Liver (tissue), 9 donors: ENCODE results near the gene BCL3. TPM values are rescaled to one million over a fixed set of nuclear protein-coding genes. Genes with fewer than 3 reads are reported as not detected.

ENCODE experiments used
- DNase-seq: peaks from one replicate; pipeline ENCODE4 v3.0.0-alpha.2; 2017; ENCODE audit warnings: low spot score
- H3K27ac ChIP-seq, 2 donors: one replicate each; pipeline ENCODE4 v1.7.0; 2013; ENCODE audit warnings: inconsistent platforms in 2 of 2, low read length in 2 of 2, control low read depth in 1 of 2, low read depth in 1 of 2, mild to moderate bottlenecking in 1 of 2
- H3K27me3 ChIP-seq, 4 donors: one replicate each; pipeline versions ENCODE4 v1.6.1 to v1.7.0; 2013; ENCODE audit warnings: low read length in 3 of 4, inconsistent platforms in 1 of 4, mild to moderate bottlenecking in 1 of 4, moderate library complexity in 1 of 4; ENCODE audit not compliant: control insufficient read depth in 4 of 4, insufficient read depth in 4 of 4
- H3K36me3 ChIP-seq, 4 donors: one replicate each; pipeline versions ENCODE4 v1.6.1 to v1.7.0; 2013; ENCODE audit warnings: low read length in 3 of 4, mild to moderate bottlenecking in 3 of 4, low read depth in 1 of 4, moderate library complexity in 1 of 4; ENCODE audit not compliant: control insufficient read depth in 4 of 4, insufficient read depth in 3 of 4
- H3K4me1 ChIP-seq, 4 donors: one replicate each; pipeline versions ENCODE4 v1.6.1 to v1.7.0; 2013; ENCODE audit warnings: low read length in 3 of 4, mild to moderate bottlenecking in 3 of 4, moderate library complexity in 1 of 4; ENCODE audit not compliant: control insufficient read depth in 4 of 4, insufficient read depth in 4 of 4
- H3K4me3 ChIP-seq, 3 donors: one replicate each; pipeline versions ENCODE4 v1.6.1 to v1.7.0; 2013; ENCODE audit warnings: low read length in 3 of 3, control low read depth in 1 of 3, low read depth in 1 of 3, mild to moderate bottlenecking in 1 of 3
- H3K9ac ChIP-seq, 2 donors: one replicate each; pipeline ENCODE4 v1.7.0; 2013; ENCODE audit warnings: low read length in 2 of 2, mild to moderate bottlenecking in 2 of 2, moderate library complexity in 2 of 2, control low read depth in 1 of 2, low read depth in 1 of 2
- H3K9me3 ChIP-seq, 4 donors: one replicate each; pipeline versions ENCODE4 v1.6.1 to v1.7.0; 2013; ENCODE audit warnings: low read length in 3 of 4; ENCODE audit not compliant: control insufficient read depth in 4 of 4
- CTCF ChIP-seq: fragments of 150-350 bp; IDR thresholded peaks from 2 replicates; pipeline ENCODE4 v1.5.1; 2017; ENCODE audit warnings: improper control_type of control experiment, low read depth, low read length; ENCODE audit not compliant: missing input control
- EGR1 ChIP-seq, 2 donors: IDR thresholded peaks; 2 replicates each; pipeline ENCODE4 v1.6.1; 2016 to 2018; ENCODE audit warnings: antibody characterized with exemption in 2 of 2, low read depth in 2 of 2
- FOXA1 ChIP-seq: IDR thresholded peaks from 2 replicates; pipeline ENCODE4 v1.6.1; 2016; ENCODE audit warnings: antibody characterized with exemption
- FOXA2 ChIP-seq: IDR thresholded peaks from 2 replicates; pipeline ENCODE4 v1.6.1; 2016; ENCODE audit warnings: antibody characterized with exemption
- GABPA ChIP-seq, 2 donors: IDR thresholded peaks in 1 of 2; conservative IDR thresholded peaks in 1 of 2; 2 replicates each; pipeline ENCODE4 v1.6.1; 2016; ENCODE audit warnings: antibody characterized with exemption in 2 of 2, mild to moderate bottlenecking in 1 of 2, moderate library complexity in 1 of 2
- HNF4A ChIP-seq, 2 donors: conservative IDR thresholded peaks; 2 replicates each; pipeline ENCODE4 v1.6.1; 2016; ENCODE audit warnings: antibody characterized with exemption in 2 of 2, mild to moderate bottlenecking in 2 of 2
- HNF4G ChIP-seq: IDR thresholded peaks from 2 replicates; pipeline ENCODE4 v1.6.1; 2016; ENCODE audit warnings: antibody characterized with exemption
- JUND ChIP-seq, 2 donors: IDR thresholded peaks; 2 replicates each; pipeline ENCODE4 v1.6.1; 2016; ENCODE audit warnings: antibody characterized with exemption in 2 of 2
- MAX ChIP-seq: IDR thresholded peaks from 2 replicates; pipeline ENCODE4 v1.6.1; 2016; ENCODE audit warnings: antibody characterized with exemption
- NR2F2 ChIP-seq: IDR thresholded peaks from 2 replicates; pipeline ENCODE4 v1.6.1; 2016; ENCODE audit warnings: antibody characterized with exemption
- RAD21 ChIP-seq, 2 donors: IDR thresholded peaks; 2 replicates each; pipeline ENCODE4 v1.6.1; 2016; ENCODE audit warnings: antibody characterized with exemption in 2 of 2, mild to moderate bottlenecking in 2 of 2
- RXRA ChIP-seq, 2 donors: IDR thresholded peaks; 2 replicates each; pipeline ENCODE4 v1.6.1; 2017 to 2018; ENCODE audit warnings: antibody characterized with exemption in 2 of 2, mild to moderate bottlenecking in 1 of 2
- SP1 ChIP-seq: IDR thresholded peaks from 2 replicates; pipeline ENCODE4 v1.6.1; 2018; ENCODE audit warnings: antibody characterized with exemption, mild to moderate bottlenecking
- TAF1 ChIP-seq: conservative IDR thresholded peaks from 2 replicates; pipeline ENCODE4 v1.6.1; 2016; ENCODE audit warnings: antibody characterized with exemption, mild to moderate bottlenecking
- WGBS: extraction: QIAGEN DNeasy Blood & Tissue Kit; methylation state at CpG from one replicate; pipeline ENCODE4 v1.1.7; 2013; 5-methylcytosine and 5-hydroxymethylcytosine counted together
- polyA plus RNA-seq, 2 donors: library from polyadenylated mRNA; stranded (reverse) in 1 of 2; unstranded in 1 of 2; fragments of 200-250 nt in 1 of 2; fragments of >200 nt in 1 of 2; fragmentation: Nextera tagmentation in 1 of 2; extraction: Ambion mirVana in 1 of 2; gene quantifications; one replicate each; pipeline versions ENCODE4 v1.2.1 to v1.2.3, GENCODE V29; 2013 to 2015
- total RNA-seq, 2 donors: library from RNA; depleted of rRNA; stranded (reverse); fragments of >200 nt; gene quantifications; one replicate each; pipeline ENCODE4 v1.2.3, GENCODE V29; 2014
- TF ChIP-seq, protein P1 (sequence below): IDR thresholded peaks from 2 replicates; pipeline ENCODE4 v1.6.1; 2016; ENCODE audit warnings: antibody characterized with exemption
- TF ChIP-seq, protein P2 (sequence below): IDR thresholded peaks from 2 replicates; pipeline ENCODE4 v1.6.1; 2016; ENCODE audit warnings: antibody characterized with exemption
- TF ChIP-seq, protein P3 (sequence below): IDR thresholded peaks from 2 replicates; pipeline ENCODE4 v1.6.1; 2016; ENCODE audit warnings: antibody characterized with exemption, mild to moderate bottlenecking
- donor health status: healthy.
- donor health status: healthy.
- donor health status: healthy.
- donor health status: healthy.
- donor health status: healthy.

Gene BCL3
- total and polyA plus RNA-seq, 4 donors: 4.5 to 63.6 (median 19.7) TPM

GRCh38 chr19:44747739-44748425, 626 bp upstream of the BCL3 start:
- WGBS: under 1% methylated on average over 26 of the region's 26 CpGs
- no peak for DNase-seq
- peak in 1 of 2 donors; percentile 21 for TF ChIP-seq RAD21 (IDR thresholded peaks at IDR 0.05)
- peak in 1 of 2 donors; percentile 1 for TF ChIP-seq EGR1 (IDR thresholded peaks at IDR 0.05; ENCODE audit: low read depth in 2 of 2)
- TF ChIP-seq, protein P1, sequence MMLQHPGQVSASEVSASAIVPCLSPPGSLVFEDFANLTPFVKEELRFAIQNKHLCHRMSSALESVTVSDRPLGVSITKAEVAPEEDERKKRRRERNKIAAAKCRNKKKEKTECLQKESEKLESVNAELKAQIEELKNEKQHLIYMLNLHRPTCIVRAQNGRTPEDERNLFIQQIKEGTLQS: no peak
- TF ChIP-seq TAF1: no peak
- no peak for TF ChIP-seq RXRA (IDR thresholded peaks at IDR 0.05)
- TF ChIP-seq FOXA1: no peak
- no peak for TF ChIP-seq CTCF
- no peak for TF ChIP-seq MAX
- Histone ChIP-seq H3K4me1 (peaks cover 20 to 67% (median 44%) of the 10 kb centered on the region in 4 donors), H3K9me3 (no peaks in the 10 kb centered on the region), H3K9ac (peak overlapping the region; percentile 64 to 94), H3K36me3 (peaks cover 5 to 17% (median 9%) of the 10 kb centered on the region in 4 donors), H3K4me3 (peak overlapping the region; percentile 74 to 93 (median 83)), H3K27ac (peak overlapping the region; percentile 94 to 99), H3K27me3 (no peaks in the 10 kb centered on the region)

DNA sequence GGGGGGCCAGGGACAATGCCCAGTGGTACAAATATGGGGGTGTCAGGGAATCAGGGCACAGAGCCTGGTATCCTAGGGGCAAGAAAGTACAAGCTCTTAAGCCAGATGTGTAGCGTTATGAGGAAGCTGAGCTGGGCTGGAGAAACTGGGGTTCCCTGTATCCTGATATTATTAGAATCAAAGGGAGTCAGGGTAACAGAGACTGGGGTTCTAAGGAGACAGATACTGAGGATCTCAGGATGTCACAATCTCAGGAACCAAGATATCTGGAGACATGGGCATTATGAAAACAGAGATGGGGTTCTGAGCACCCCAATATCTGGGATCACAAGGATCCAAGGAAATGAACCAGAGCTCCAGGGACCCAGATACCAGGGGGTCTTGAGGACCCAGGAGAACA, 784 bp downstream of the BCL3 start:
- Histone ChIP-seq H3K36me3 (peaks cover 6 to 17% (median 9%) of the 10 kb centered on the region in 4 donors), H3K9ac (peak overlapping the region; percentile 98 to 99), H3K4me1 (peaks cover 15 to 62% (median 38%) of the 10 kb centered on the region in 4 donors), H3K27ac (peak overlapping the region; percentile 85 to 94), H3K27me3 (no peaks in the 10 kb centered on the region), H3K9me3 (no peaks in the 10 kb centered on the region), H3K4me3 (peak overlapping the region; percentile 93 to 98 (median 96))
- no peak for TF ChIP-seq EGR1 (IDR thresholded peaks at IDR 0.05; ENCODE audit: low read depth in 2 of 2)
- no peak for TF ChIP-seq TAF1
- no peak for TF ChIP-seq FOXA1
- TF ChIP-seq, protein P1: no peak
- no peak for TF ChIP-seq GABPA (IDR thresholded peaks at IDR 0.05 in 1 of 2, conservative IDR thresholded peaks at IDR 0.05 in 1 of 2)
- no peak for TF ChIP-seq JUND (IDR thresholded peaks at IDR 0.05)
- no peak for TF ChIP-seq HNF4G
- TF ChIP-seq, protein P2, sequence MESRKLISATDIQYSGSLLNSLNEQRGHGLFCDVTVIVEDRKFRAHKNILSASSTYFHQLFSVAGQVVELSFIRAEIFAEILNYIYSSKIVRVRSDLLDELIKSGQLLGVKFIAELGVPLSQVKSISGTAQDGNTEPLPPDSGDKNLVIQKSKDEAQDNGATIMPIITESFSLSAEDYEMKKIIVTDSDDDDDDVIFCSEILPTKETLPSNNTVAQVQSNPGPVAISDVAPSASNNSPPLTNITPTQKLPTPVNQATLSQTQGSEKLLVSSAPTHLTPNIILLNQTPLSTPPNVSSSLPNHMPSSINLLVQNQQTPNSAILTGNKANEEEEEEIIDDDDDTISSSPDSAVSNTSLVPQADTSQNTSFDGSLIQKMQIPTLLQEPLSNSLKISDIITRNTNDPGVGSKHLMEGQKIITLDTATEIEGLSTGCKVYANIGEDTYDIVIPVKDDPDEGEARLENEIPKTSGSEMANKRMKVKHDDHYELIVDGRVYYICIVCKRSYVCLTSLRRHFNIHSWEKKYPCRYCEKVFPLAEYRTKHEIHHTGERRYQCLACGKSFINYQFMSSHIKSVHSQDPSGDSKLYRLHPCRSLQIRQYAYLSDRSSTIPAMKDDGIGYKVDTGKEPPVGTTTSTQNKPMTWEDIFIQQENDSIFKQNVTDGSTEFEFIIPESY: no peak
- no peak for TF ChIP-seq HNF4A (conservative IDR thresholded peaks at IDR 0.05)
- no peak for TF ChIP-seq RAD21 (IDR thresholded peaks at IDR 0.05)
- no peak for TF ChIP-seq SP1
- no peak for TF ChIP-seq MAX
- TF ChIP-seq CTCF: no peak
- no peak for TF ChIP-seq NR2F2
- no peak for TF ChIP-seq RXRA (IDR thresholded peaks at IDR 0.05)
- TF ChIP-seq, protein P3, sequence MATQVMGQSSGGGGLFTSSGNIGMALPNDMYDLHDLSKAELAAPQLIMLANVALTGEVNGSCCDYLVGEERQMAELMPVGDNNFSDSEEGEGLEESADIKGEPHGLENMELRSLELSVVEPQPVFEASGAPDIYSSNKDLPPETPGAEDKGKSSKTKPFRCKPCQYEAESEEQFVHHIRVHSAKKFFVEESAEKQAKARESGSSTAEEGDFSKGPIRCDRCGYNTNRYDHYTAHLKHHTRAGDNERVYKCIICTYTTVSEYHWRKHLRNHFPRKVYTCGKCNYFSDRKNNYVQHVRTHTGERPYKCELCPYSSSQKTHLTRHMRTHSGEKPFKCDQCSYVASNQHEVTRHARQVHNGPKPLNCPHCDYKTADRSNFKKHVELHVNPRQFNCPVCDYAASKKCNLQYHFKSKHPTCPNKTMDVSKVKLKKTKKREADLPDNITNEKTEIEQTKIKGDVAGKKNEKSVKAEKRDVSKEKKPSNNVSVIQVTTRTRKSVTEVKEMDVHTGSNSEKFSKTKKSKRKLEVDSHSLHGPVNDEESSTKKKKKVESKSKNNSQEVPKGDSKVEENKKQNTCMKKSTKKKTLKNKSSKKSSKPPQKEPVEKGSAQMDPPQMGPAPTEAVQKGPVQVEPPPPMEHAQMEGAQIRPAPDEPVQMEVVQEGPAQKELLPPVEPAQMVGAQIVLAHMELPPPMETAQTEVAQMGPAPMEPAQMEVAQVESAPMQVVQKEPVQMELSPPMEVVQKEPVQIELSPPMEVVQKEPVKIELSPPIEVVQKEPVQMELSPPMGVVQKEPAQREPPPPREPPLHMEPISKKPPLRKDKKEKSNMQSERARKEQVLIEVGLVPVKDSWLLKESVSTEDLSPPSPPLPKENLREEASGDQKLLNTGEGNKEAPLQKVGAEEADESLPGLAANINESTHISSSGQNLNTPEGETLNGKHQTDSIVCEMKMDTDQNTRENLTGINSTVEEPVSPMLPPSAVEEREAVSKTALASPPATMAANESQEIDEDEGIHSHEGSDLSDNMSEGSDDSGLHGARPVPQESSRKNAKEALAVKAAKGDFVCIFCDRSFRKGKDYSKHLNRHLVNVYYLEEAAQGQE: no peak
- no peak for TF ChIP-seq FOXA2
- DNase-seq: no peak
- WGBS: 3% methylated on average over 1 of the region's 1 CpG
